Measurements from ENCODE around the gene IMPACT. TPM values are rescaled to one million over a fixed set of nuclear protein-coding genes. Genes with fewer than 3 reads are reported as not detected.

IMPACT gene
- total RNA-seq, 1 donor, result 35.4 TPM

GRCh38 chr18:24499814-24500213, 73.3 kb downstream of the IMPACT start:
- DNase-seq (ENCODE audit: low read depth), result no peak
- no peak overlapping the region for H3K4me3 ChIP-seq (ENCODE audit: low read depth, low read length)
- no peak for TF ChIP-seq CTCF (IDR thresholded peaks at IDR 0.05; ENCODE audit: insufficient read depth, low read depth, low read length)

- no peak overlapping the region for H3K4me3 ChIP-seq (ENCODE audit: low read depth, low read length)
- no peak for DNase-seq (ENCODE audit: low read depth)
Measured at GRCh38 chr18:24500217-24500616, 73.7 kb downstream of the IMPACT start.

GRCh38 chr18:24500766-24501165, 74.3 kb downstream of the IMPACT start:
- H3K4me3 ChIP-seq (ENCODE audit: low read depth, low read length), result no peak overlapping the region
- no peak for DNase-seq (ENCODE audit: low read depth)
- TF ChIP-seq CTCF (IDR thresholded peaks at IDR 0.05; ENCODE audit: insufficient read depth, low read depth, low read length), result no peak

More at GRCh38 chr18:24500217-24500616, 73.7 kb downstream of the IMPACT start:
- TF ChIP-seq CTCF (IDR thresholded peaks at IDR 0.05; ENCODE audit: insufficient read depth, low read depth, low read length), result no peak

- no peak for DNase-seq (ENCODE audit: low read depth)
- H3K4me3 ChIP-seq (ENCODE audit: low read depth, low read length), result no peak overlapping the region
- no peak for TF ChIP-seq CTCF (IDR thresholded peaks at IDR 0.05; ENCODE audit: insufficient read depth, low read depth, low read length)
Measured at GRCh38 chr18:24502667-24503523, 76.4 kb downstream of the IMPACT start.

Small RNAs within 50 kb of the gene (small RNA-seq; reads per million reads assigned to genes)
- not detected for gene RF00019

Other genes with a start within 250 kb of the IMPACT start
- 23.3 and 24.5 TPM in 2 replicates for gene OSBPL1A, start 28.8 kb upstream of the IMPACT start, total RNA-seq
- under 0.01 TPM in 1 of 2 replicates, not detected in the other for gene HRH4, start 34.0 kb downstream of the IMPACT start, total RNA-seq